ENCODE measurements around the gene RCOR3.
"Not testable (repeated sequence)": the region's sequence is repeated elsewhere in the genome, so short reads cannot be mapped to it uniquely, and the experiment has no call there.

Gene RCOR3

DNA sequence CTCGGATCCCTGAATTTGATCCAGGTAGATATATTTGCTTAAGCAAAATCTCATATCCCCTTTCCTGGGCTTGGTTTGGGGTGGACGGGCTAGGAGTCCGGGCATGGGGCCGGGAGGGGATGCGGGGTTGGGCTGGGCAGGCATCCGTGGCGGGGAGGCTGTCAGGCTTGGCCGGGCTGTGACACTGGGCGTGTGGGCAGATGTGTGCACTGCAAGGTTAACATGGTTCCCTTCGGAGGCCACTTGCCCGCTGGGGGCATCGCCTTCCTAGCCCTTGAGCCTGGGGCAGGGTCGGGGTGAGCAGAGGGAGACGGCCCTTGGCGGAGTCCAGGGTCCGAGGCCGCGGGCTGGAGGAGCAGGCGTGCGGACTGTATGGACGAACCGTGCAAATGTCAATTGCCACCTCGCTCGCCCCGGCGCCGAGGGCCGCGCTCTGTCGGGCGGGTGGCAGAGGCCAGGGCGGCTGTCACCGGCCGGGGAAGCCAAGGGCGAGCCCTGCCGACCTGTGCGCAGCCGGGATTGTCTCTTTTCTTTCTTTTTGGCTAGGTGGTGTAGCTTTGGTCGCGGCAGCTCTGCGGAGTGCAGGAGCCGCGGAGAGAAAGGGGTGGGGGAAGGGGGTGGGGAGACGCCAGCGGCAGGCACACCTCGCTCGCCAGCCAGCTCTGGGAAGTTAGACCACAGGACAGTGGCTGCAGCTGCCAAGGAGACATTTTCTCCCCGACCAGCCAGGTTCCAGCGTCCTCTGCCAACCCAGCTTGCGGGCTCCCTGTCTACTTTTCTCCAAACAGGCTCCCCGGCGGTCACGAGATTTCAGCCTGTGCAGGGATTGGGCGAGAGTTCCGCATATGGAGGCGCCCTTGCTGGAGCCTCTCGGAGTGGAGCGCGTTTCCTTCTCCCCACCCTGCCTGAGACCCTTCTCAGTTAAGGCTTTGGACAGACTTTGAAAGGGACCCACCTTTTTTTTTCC, 1.3 kb downstream of the RCOR3 start:
- peak; percentile 34 for DNase-seq

DNA sequence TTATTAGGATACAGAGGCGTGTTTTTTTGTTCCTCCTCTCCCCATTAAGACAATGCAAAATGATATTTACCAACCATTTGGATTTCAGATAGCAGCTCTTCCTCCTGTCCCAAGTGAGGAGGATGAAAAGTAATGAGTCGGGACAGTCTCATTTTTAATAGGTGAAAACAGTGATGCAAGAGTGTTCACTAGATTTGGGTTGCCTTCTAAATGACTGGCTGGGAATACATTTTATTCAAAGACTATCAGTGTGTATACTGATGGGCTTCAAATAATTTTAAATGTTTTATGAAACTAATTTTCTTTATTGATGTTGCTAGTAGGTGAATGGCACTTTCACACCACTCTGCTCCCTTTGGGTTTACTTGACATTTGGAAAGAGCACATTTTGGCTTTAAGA, 2.1 kb downstream of the RCOR3 start:
- DNase-seq = no peak

DNA sequence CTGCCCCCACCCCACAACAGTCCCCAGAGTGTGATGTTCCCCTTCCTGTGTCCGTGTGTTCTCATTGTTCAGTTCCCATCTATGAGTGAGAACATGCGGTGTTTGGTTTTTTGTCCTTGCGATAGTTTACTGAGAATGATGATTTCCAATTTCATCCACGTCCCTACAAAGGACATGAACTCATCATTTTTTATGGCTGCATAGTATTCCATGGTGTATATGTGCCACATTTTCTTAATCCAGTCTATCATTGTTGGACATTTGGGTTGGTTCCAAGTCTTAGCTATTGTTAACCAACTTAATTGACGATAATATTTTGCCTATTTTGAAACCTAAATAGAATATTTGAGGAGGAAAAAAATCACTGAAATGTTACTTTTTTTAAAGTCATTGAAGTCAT, 3.9 kb downstream of the RCOR3 start:
- DNase-seq = not testable (repeated sequence)

DNA sequence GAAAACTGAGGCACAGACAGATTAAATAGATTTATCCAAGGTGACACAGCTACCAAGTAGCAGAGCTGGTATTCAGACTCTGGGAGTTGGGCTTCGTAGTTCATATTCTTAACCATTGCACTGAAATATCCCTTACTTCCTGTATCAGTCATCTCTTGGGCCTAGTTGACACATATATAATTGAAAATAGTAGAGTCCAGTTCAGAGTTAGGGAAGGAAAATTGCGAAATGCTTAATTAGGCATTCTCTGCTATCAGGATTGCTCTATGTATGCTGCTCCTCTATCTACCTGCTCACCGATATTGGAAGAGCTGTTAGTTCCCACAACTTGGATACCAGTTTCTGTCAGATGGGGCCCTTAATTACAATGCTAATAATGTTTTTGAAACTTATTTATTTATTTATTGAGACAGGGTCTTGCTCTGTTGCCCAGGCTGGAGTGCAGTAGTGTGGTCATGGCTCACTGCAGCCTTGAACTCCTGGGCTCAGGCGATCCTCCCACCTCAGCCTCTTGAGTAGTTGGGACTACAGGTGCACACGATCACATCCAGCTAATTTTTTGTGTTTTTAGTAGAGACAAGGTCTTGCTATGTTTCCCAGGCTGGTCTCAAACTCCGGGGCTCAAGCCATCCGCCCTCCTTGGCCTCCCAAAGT, 8.2 kb downstream of the RCOR3 start:
- no peak for DNase-seq

DNA sequence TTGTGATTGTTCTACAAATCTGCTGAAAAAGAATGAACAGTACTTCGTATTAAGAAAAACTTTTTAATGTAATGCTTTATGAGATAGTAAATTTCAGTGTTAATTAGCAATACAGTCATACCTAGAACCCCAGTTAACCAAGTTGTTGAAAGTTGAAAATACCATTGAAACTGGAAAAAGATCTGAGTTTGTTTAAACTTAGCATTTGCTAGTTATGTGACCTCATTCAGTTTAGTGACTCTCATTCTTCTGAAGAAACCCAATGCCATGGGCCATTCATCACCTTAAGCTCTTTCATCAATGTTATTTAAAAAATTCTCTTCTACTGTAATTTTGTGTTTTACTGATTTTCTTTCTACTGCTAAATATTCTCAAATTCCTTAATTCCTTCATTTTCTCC, 20.2 kb downstream of the RCOR3 start:
- DNase-seq = no peak

DNA sequence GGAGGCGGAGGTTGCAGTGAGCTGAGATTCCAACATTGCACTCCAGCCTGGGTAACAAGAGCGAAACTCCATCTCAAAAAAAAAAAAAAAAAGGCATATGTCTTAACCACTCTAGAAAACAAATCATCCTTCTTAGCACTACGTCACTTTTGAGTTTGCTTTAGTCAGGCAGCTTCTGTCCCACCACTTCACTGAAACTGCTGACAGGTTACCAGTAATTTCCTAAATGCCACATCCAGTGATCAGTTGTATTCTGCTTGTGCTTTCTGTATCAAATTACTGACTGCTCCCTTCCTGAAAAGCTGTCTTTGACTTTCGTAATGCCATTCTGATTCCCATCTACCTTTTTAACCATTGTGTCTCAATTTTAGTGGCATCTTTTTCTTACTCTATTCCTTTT, 21.7 kb downstream of the RCOR3 start:
- no peak for DNase-seq

DNA sequence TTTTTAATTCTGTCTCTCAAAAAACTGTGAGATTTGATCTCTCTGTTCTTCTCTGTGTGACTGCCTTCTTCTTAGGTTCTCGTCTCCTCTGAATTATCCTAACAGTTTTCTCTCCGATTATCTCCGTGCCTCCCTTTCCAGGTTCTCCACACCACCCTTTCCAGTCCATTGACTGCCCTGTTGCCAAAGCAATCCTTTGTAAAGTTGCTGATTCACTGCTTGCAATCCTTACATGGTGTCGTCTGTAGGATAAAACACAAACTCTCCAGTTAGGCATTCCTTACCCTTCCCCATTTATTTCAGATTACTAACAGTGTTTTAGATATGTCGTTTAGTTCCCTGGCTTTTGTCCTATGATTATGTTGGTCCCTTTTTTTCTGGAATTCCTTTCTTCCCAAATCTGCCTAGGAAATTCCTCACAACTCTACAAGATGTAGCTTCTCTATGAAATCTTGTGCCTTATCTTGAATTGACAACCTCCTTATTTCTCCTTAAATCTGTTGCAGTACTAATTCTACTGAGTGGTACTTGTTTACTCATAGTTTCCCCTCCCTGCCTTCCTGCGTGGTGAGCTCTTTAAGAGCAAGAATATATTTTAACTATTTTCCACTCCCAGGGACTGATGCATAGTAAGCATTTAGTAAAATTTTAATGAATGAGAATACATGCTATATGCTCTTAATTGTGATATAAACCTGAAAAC, 22.3 kb downstream of the RCOR3 start:
- DNase-seq = no peak

DNA sequence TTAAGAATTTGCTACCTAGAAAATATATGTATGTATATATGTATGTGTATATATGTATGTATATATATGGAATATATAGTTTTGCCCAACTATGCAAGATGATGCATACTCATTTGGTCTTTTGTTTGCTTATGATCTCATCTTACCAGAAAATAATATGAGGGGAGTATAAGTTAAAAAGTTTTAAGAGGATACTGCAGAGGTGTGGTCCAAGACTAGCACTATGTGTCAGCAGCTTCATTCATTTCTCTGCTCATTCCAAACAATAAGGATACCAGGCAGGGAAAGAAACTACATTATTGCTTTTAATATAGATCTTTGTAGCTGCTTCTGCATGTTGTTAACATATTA, 22.8 kb downstream of the RCOR3 start:
- DNase-seq = no peak

DNA sequence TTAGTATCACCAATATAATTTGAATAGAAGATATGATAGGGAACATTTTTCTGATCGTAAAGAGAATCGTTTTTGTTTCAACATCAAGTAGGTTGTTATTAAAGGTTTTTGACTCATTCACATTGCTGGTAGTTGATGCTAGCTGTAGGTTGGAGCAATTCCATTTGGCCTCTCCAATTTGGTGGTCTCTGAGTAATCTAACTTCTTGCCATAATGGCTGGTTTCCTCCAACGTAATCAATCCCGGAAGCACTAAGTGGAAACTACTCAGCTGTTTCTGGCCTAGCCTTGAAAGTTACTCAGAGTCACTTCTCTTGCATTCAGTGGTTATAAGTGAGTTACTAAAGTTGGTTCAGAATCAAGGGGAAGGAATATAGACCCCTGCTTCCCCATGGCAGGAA, 26.0 kb downstream of the RCOR3 start:
- no peak for DNase-seq

DNA sequence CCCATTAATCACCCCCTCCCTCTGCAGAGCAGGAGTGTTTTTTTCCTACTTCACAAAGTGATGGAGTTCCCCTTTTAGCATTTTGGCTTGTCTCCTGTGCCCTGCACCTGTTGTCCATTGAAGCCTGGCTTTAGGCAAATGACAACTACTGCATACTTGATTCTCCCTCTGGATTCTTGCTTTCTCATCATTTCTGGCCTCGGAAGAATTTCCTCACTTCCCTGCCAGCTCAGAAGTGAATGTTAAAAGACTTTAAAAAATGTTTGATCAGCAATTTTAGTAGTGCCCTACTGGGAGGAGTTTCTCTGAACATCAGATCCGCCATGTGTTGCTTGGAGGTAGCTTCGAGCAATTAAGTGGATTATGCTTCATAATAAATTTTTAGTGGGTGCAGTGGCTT, 28.1 kb downstream of the RCOR3 start:
- DNase-seq = no peak

DNA sequence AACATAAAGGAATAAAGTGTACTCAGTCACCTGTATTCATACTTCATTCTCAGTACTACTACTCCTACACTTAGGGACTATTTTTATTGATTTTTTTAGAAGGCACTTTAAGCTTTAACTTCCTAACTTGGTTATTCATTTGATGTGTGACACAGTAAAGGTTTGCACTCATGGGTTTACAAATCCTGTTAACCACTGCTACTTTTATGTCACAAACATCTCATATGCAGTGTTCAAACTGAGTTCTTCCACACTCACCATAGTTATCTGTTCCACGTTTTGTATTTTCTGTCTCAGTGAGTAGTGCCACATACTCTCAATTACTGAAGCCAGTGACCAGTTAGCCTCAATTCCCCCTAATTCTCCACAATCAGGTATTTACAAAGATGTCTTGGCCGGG, 33.2 kb downstream of the RCOR3 start:
- no peak for DNase-seq

DNA sequence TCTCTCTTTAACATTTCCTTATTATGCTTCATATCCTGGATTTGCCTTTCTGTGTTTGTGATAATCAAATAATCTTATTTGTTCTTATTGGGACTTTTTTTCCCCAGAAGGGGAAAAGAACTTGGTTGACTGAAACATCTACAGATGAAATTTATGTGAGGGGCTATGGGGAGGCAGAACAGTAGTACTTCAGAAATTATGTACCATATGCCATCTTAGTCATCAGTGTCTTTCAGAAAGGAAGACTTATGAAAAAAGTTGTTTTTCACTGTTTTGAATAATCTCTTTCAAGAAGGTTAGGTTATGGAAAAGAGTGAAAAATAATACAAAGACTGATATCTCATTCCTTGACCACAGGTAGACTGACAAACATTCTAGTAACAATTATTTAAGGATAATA, 37.2 kb downstream of the RCOR3 start:
- no peak for DNase-seq

DNA sequence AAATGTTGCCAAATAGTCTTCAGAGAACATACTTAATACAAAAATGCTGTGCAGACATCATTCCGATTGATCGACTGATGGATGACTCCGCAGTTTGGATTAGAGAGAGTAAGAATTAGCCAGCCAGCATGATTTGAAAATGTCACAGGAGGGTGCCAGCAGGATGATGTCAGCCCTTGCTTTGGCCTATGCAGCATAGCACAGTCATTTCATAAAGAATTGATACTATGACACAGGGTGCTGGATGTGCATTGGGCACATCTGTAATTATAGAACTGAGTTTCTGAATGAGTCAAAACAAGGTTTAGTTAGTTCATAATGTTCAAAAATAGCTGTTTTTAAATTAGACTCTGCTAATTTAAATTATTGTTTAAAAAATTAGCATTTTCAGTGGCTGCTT, 45.9 kb downstream of the RCOR3 start:
- DNase-seq = no peak

DNA sequence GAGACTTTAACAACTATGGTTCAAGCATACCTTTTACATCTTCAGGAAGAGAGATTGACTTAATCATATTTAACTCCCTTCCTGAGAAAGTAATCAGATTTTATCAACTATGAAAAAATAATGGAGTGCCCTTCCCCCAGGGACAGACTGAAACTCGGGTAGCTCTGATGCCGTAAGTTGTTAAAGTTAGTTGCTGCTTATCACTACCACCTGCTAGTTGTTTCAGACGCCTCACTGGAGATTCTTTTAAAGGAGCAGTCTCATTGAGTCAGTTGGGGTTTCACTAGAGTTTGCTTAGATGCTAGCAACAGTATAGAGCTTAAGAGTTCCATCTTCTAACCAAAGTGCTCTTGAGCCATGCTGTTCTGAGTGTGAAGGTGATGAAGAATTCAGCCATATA, 50.5 kb downstream of the RCOR3 start:
- no peak for DNase-seq

DNA sequence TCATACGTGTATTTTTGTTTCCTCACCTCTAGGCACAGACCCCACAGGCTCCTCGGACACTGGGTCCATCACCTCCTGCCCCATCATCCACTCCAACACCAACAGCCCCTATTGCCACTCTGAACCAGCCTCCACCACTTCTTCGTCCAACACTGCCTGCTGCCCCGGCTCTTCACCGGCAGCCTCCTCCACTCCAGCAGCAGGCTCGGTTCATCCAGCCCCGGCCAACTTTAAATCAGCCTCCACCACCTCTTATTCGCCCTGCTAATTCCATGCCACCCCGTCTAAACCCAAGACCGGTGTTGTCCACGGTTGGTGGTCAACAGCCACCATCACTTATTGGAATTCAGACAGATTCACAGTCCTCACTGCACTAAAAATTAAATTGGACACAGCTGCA, 54.2 kb downstream of the RCOR3 start:
- no peak for DNase-seq

DNA sequence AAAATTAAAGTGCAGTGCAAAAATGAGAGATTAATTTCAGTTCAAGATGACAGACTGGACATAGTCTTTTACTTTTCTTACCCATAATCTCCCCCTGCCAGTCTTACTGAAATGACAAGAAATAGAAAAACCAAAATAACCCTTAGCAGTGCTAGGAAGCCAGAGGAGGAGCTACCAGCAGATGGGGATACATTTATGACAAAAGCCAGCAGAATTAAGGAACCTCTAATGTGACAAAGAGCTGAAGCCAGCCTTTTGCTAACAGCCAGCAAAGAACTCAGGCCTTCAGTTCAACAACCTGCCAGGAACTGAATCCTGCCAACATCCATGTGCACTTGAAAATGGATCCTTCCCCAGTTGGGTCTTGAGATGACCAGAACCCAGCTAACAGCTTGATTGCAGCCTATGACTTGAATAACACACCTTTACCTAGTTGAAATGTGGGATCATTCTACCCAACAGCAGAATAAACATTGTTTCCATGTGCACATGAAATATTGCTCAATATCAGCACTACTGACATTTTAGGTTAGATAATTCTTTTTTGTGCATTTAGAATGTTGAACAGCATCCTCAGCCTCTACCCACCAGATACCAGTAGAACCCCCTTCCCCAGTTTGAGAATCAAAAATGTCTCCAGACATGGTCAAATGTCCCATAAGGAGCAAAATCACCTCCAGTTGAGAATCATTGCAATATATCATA, 59.6 kb downstream of the RCOR3 start:
- DNase-seq = no peak

DNA sequence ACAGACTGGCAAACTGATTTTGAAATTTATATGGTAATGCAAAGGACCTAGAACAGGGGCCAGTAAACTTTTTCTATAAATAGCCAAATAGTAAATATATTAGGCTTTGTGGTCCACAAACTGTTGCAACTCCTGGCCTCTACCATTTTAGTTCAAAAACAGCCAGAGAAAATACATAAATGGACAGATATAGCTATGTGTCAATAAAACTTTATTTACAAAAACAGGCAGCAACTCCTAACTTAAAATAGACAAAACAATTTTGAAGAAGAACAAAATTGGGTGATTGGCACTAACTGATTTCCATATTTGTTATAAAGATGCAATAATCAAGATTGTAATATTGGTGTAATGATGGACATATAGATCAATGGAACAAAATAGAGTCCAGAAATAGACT, 60.7 kb downstream of the RCOR3 start:
- DNase-seq = no peak

DNA sequence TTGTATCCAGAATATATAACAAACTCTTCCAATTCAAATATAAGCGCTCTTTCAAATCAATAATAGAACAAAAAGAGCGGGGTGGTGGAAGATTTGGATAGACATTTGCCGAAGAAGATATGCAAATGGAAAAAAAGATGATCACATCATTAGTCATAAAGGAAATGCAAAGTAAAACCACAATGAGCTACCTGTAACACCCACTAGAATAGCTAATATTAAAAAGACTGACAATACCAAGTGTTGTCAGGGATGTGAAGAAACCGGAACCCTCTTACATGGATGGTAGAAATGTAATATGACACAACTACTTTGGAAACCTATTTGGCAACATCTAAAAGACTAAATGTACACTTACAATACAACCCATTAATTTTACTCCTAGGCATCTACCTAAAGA, 61.8 kb downstream of the RCOR3 start:
- DNase-seq = no peak

DNA sequence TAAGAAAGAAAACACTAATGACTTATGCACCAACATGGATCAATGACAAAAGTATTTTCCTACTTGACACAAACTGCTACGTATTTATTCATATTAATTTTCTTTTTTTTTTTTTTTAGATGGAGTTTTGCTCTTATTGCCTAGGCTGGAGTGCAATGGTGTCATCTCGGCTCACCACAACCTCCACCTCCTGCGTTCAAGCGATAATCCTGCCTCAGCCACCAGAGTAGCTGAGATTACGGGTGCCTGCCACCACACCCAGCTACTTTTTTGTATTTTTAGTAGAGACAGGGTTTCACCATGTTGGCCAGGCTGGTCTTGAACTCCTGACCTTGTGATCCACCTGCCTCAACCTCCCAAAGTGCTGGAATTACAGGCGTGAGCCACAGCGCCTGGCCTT, 62.5 kb downstream of the RCOR3 start:
- DNase-seq = not testable (repeated sequence)

DNA sequence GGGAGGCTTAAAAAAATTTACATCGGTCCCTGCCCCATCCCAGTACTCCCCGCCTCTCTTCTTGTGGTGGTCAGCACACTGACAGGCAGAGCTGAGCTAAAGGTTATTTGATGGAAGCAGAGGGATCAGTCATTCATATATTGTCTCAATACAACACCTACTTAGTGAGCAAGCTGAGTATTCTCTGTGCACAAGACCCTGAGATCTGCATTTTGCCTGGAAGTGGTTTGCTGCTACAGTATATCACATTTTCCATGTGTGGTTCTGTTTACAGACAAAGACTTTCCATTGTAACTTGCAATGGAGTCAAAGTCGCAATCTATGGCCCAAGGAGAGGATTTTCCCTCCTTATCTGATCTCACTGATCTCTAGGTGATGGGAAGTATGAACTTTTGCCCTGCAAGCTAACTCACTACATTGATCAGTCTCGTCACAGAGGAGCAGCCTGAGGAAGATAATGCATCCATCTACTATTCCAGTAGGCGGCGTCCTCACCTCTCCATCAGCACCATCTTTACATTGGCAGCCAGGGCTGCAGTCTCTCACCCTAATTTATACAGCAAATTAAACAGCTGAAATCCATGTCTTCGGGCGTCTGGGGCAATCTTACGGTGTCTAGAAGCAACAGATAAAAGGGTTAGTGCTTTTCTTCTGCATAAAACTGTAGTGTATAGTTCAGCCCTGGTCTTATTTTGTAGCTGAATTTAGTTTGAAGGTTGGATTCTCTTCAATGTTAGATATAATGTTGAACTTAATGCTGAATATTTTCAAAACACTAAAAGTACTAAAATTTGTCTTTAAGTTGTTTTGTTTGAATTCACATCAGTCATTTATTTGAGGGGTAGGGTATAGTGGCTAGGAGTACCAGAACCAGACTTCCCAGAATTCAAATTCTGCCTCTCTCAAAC, 64.2 kb downstream of the RCOR3 start:
- DNase-seq = peak; percentile 49

DNA sequence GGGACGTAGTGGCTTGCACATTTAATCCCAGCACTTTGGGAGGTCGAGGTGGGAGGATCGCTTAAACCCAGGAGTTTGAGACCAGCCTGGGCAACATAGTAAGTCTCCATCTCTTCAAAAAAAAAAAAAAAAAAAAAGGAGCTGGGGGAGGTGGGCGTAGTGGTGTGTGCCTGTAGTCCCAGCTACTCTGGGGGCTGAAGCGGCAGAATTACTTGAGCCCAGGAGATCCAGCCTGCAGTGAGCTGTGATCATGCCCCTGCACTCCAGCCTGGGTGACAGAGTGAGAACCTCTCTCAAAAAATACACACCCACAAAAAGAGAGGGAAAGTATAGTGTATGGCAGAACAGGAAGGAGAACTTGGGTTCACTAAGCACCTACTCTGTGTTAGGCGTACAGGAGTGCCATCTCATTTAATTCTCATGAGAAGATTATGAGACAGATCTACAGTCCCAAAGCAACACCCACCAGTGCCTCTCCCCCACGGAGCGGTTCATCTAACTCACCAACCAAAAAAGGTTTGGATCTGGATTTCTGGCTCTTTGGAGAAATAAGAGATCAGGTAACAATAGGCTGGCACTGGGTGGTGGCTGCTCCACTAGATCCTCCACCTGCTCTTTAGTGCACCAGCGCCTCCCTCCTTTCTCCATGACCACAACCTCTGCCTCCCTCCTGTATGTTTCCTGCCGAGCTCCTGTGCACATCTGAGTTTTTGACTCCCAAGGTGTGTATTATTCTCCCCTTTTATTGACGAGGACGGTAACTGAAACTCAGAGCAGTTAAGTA, 66.0 kb downstream of the RCOR3 start:
- DNase-seq = no peak

Data from NCI-H2081 treated with DMSO at 0.1 percent for 48 hours (cell line).